GM12873 (cell line): ENCODE measurements around the gene BCAR1.

Experiments
- TF ChIP-seq, protein P1 (sequence below): IDR thresholded peaks from 2 replicates; pipeline ENCODE4 v1.5.1; 2012; ENCODE audit warnings: low read depth, mild to moderate bottlenecking, moderate library complexity, low read length, control low read depth; ENCODE audit not compliant: insufficient read depth; ENCODE audit errors: missing control alignments

BCAR1 gene

DNA sequence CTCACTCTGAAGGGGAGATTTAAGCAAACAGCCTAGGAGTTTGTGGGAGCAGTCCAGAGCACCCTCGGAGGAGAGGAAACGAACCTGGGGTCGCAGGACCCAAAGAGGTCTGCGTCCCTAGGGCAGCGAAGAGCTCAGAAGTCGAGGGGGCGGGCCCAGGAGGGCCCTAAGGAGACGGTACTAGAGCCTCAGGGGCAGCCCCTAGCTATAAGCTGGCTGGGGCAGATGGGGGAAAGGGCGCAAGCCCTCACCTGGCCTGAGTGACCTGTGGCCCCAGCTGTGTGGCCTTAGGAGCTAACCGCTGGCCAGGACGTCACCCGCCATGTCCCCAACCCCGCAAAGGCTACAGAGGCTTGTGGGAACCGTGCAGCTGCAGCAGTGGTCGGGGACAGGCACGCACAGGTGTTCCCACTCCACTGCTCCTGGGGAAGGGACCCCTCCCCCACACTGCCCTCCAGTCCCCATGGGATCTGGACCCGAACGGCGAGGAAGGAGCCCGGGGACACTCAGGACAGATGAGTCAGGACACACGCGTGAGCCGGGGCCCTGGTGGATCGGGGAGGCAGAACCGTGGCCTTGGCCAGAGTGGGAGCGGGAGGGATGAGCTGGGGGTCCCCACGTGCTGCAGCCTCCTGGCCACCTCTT, 42.4 kb downstream of the BCAR1 start:
- TF ChIP-seq, protein P1, sequence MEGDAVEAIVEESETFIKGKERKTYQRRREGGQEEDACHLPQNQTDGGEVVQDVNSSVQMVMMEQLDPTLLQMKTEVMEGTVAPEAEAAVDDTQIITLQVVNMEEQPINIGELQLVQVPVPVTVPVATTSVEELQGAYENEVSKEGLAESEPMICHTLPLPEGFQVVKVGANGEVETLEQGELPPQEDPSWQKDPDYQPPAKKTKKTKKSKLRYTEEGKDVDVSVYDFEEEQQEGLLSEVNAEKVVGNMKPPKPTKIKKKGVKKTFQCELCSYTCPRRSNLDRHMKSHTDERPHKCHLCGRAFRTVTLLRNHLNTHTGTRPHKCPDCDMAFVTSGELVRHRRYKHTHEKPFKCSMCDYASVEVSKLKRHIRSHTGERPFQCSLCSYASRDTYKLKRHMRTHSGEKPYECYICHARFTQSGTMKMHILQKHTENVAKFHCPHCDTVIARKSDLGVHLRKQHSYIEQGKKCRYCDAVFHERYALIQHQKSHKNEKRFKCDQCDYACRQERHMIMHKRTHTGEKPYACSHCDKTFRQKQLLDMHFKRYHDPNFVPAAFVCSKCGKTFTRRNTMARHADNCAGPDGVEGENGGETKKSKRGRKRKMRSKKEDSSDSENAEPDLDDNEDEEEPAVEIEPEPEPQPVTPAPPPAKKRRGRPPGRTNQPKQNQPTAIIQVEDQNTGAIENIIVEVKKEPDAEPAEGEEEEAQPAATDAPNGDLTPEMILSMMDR = no peak

DNA sequence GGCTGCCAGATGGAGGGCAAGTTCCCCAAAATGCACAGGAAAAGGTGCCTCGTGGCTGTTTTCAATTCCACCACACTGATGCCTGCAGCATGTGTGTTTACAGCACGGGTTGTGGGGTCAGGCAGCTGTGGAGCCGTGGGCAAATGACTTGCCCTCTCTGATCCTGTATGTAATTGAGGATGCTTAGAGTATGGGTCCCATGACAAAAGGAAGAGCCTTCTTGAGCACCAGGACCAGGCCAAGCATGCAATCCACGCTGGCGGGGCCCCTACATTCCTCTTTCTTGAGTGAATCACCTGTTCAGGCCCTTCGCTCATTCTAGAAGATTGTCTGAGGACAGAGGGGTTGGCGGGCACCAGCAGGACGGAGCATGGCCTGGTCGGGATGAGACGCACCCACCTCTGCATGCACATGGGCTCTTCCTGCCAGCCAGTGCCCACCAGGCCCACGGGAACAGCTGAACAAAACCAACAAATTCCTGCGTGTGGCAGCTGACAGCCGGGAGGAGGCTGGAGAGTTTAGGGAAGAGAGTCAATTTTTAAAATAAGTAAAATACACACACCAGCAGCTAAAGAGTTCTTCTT, 43.1 kb downstream of the BCAR1 start:
- TF ChIP-seq, protein P1 = no peak

DNA sequence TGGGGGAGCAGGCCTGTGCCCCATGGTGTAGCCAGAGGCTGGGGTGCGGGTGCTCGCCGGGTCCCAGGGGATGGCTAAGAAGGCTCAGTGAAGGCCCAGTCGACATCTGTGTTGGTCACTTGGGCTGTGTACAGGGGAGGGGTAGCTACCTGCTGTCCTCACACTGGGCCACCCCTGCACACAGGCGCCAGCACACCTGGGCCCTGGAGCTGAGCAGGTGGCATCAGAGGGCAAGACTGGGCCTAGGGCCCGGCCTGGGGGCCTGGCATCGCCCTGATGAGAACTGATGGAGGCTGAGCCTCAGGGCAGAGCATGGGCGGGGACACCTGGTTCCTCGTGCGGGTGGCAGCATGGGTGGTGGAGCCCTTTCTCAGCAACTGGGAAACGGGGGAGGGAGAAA, 43.6 kb downstream of the BCAR1 start:
- TF ChIP-seq, protein P1 = no peak

DNA sequence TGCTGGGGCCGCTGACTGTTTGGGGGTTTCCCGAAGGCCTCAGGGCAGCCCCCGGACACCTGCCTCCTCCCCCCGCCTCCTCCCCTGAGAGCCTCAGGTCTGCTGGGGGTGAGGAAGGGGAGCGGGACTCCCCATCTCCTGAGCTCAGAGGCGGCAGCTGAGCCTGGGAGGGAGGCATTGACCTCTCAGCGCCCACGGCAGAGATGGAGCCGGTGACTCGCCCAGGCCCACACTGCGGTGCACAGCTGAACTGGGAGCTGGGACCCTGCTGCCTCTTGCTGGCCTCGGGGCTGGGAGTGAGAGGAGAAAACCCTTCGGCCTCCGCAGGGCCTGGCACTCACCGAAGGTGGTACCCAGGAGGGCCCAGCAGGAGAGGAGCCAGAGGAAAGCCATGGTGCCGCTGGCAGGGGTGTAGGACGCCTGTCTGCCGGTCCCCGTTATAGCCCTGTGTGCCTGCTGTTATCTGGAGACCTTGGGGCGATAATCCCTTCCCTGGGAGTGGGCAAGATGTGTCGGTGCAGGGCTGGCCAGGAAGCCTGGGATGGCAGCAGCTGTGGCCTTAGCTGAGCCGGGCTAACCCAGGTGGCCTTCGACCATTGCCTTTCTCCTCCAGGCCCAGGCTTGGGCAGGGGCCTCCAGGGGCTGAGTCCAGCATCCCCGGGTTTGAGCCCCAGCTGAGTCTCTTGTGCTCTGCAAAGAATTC, 44.5 kb downstream of the BCAR1 start, which contains the start of gene CTRB2:
Gene CTRB2 (minus strand): TSS at position 413 of the 703 bp plus-strand sequence. CDS start 20 bp downstream, at position 393.
- TF ChIP-seq, protein P1 = no peak

DNA sequence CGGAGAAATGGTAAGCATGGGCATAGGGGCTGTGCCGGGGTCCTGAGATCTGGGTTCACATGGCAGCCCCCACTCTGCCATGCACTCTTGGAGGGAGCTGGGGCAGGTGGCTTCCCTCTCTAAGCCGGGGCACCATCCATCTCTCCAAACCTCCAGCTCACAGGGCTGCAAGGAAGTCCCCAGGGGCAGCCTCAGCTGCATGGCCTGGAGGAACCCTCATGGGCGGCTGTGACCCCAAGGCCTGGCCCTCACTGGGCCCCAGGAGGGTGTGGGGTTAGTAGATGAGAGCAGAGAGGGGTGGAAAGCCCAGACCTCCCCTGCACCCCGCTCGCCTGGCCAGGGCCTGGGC, 47.0 kb downstream of the BCAR1 start:
- TF ChIP-seq, protein P1 = no peak

DNA sequence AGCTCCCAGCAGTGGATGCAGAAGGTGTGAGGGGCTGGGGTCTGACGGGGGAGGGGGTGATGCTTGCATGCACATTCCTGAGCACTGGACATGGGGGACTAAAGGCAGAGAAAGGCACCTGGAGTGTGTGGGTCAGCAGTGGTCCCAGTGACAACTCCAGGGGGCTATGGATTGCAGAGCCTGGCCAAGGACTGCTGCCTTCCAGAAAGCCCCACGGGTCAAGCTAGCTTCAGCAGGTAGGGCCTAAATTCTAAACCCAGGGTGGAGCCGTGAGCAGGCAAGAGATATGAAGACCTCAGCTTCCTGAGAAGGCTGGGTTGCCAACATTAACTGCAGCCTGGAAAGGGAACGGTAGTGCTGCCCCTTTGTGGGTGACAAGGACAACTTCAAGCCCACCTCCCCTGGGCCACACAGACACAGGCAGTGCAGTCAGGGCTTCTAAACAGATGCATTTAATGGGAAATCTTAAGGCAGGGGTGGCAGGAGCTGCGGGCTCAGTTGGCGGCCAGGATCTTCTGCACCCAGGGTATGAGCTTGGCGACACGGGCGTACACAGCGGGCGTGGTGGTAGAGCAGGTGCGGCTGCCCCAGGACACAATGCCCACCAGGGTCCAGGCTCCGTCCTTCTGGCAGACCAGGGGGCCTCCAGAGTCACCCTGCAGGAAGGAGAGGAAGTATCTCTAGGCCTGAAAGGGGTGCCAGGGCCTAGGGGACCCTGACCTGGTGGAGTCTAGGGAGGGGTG, 47.6 kb downstream of the BCAR1 start:
- TF ChIP-seq, protein P1 = no peak

DNA sequence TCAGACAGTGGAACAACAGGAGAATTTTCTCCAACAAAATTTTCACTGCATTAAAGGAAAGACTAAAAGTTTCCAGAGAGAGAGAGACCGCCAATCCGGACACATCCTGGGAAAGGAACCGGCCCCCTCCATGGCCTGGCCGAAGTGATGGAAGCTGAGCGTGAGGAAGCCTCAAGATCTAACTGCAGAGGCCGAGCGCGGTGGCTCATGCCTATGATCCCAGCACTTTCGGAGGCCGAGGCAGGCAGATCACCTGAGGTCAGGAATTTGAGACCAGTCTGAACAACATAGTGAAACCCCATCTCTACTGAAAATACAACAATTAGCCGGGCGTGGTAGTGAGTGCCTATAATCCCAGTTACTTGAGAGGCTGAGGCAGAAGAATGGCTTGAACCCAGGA, 48.3 kb downstream of the BCAR1 start:
- TF ChIP-seq, protein P1 = no peak
